ENCODE data around the gene SEC24D.

The SEC24D gene

GRCh38 chr4:118772081-118772766 is 63.7 kb downstream of the SEC24D start:
- TF ChIP-seq BHLHE40 (IDR thresholded peaks at IDR 0.05; ENCODE audit: borderline replicate concordance), result no peak
- TF ChIP-seq ZNF384 (IDR thresholded peaks at IDR 0.05), result no peak
- TF ChIP-seq SP1 (IDR thresholded peaks at IDR 0.05), result no peak
- no peak for TF ChIP-seq SUZ12 (IDR thresholded peaks at IDR 0.05)
- no peak for TF ChIP-seq TARDBP (IDR thresholded peaks at IDR 0.05)
- no peak for TF ChIP-seq FOXM1 (IDR thresholded peaks at IDR 0.05; ENCODE audit: borderline replicate concordance)
- TF ChIP-seq HDGF (IDR thresholded peaks at IDR 0.05; ENCODE audit: borderline replicate concordance), result no peak
- no peak for TF ChIP-seq FOXK2 (IDR thresholded peaks at IDR 0.05)
- DNase-seq (ENCODE audit: extremely low spot score), result peak; percentile 39
- POLR2A ChIA-PET, result no interaction called here
- CTCF ChIA-PET, result interaction anchor here (1.0 to 1.5 kb wide), 5 partner anchors 16 to 194 kb away, joined by 3 to 6 read pairs (median 3); no protein-coding TSS in a partner anchor

GRCh38 chr4:118770741-118771187 is 65.2 kb downstream of the SEC24D start:
- CTCF ChIA-PET, result no interaction called here
- no peak for TF ChIP-seq ELF4 (IDR thresholded peaks at IDR 0.05)
- TF ChIP-seq BHLHE40 (IDR thresholded peaks at IDR 0.05; ENCODE audit: borderline replicate concordance), result no peak
- TF ChIP-seq CTBP1 (IDR thresholded peaks at IDR 0.05; ENCODE audit: borderline replicate concordance), result no peak
- no peak for TF ChIP-seq SUZ12 (IDR thresholded peaks at IDR 0.05)
- no peak for DNase-seq (ENCODE audit: extremely low spot score)
- POLR2A ChIA-PET, result no interaction called here

GRCh38 chr4:118769161-118769560 is 66.8 kb downstream of the SEC24D start:
- ChIA-PET POLR2A (interaction anchor here (0.7 kb wide), 1 partner anchor 120 kb away, joined by 3 read pairs; the partner anchor contains the start of gene SYNPO2), CTCF (no interaction called here)
- TF ChIP-seq ARNT (IDR thresholded peaks at IDR 0.05), result no peak
- no peak for TF ChIP-seq FOXA1 (IDR thresholded peaks at IDR 0.05)
- TF ChIP-seq BHLHE40 (IDR thresholded peaks at IDR 0.05; ENCODE audit: borderline replicate concordance), result no peak
- TF ChIP-seq TARDBP (IDR thresholded peaks at IDR 0.05), result no peak
- TF ChIP-seq ZNF384 (IDR thresholded peaks at IDR 0.05), result no peak
- no peak for TF ChIP-seq ELF4 (IDR thresholded peaks at IDR 0.05)
- TF ChIP-seq PKNOX1 (IDR thresholded peaks at IDR 0.05), result no peak
- no peak for DNase-seq (ENCODE audit: extremely low spot score)

GRCh38 chr4:118767109-118767508 is 68.8 kb downstream of the SEC24D start:
- CTCF ChIA-PET, result no interaction called here
- no peak for DNase-seq (ENCODE audit: extremely low spot score)
- no peak for TF ChIP-seq BHLHE40 (IDR thresholded peaks at IDR 0.05; ENCODE audit: borderline replicate concordance)
- TF ChIP-seq L3MBTL2 (conservative IDR thresholded peaks at IDR 0.05), result no peak
- TF ChIP-seq LEF1 (IDR thresholded peaks at IDR 0.05; ENCODE audit: borderline replicate concordance), result no peak
- no peak for TF ChIP-seq ZNF384 (IDR thresholded peaks at IDR 0.05)
- TF ChIP-seq NFRKB (IDR thresholded peaks at IDR 0.05), result no peak
- TF ChIP-seq FOXA1 (IDR thresholded peaks at IDR 0.05), result no peak
- no peak for TF ChIP-seq SP1 (IDR thresholded peaks at IDR 0.05)
- TF ChIP-seq ARNT (IDR thresholded peaks at IDR 0.05), result no peak
- no peak for TF ChIP-seq TARDBP (IDR thresholded peaks at IDR 0.05)
- no peak for TF ChIP-seq FOXM1 (IDR thresholded peaks at IDR 0.05; ENCODE audit: borderline replicate concordance)
- POLR2A ChIA-PET, result no interaction called here

- TF ChIP-seq BHLHE40 (IDR thresholded peaks at IDR 0.05; ENCODE audit: borderline replicate concordance) (no peak), SUZ12 (IDR thresholded peaks at IDR 0.05) (no peak), TARDBP (IDR thresholded peaks at IDR 0.05) (no peak), FOXK2 (IDR thresholded peaks at IDR 0.05) (no peak), FOXA1 (IDR thresholded peaks at IDR 0.05) (no peak), ZNF384 (IDR thresholded peaks at IDR 0.05) (no peak), PKNOX1 (IDR thresholded peaks at IDR 0.05) (no peak), LEF1 (IDR thresholded peaks at IDR 0.05; ENCODE audit: borderline replicate concordance) (no peak), NFRKB (IDR thresholded peaks at IDR 0.05) (no peak), ELF4 (IDR thresholded peaks at IDR 0.05) (no peak), L3MBTL2 (conservative IDR thresholded peaks at IDR 0.05) (no peak), ARNT (IDR thresholded peaks at IDR 0.05) (no peak), SP1 (IDR thresholded peaks at IDR 0.05) (no peak)
- DNase-seq (ENCODE audit: extremely low spot score), result no peak
- ChIA-PET POLR2A (no interaction called here), CTCF (no interaction called here)
Measured at GRCh38 chr4:118765399-118765798, 70.5 kb downstream of the SEC24D start.

GRCh38 chr4:118762730-118763477 is 73.0 kb downstream of the SEC24D start:
- ChIA-PET CTCF (no interaction called here), POLR2A (no interaction called here)
- no peak for DNase-seq (ENCODE audit: extremely low spot score)
- TF ChIP-seq SUZ12 (IDR thresholded peaks at IDR 0.05), result no peak
- no peak for TF ChIP-seq LEF1 (IDR thresholded peaks at IDR 0.05; ENCODE audit: borderline replicate concordance)
- no peak for TF ChIP-seq ZNF384 (IDR thresholded peaks at IDR 0.05)
- TF ChIP-seq SP1 (IDR thresholded peaks at IDR 0.05), result no peak
- TF ChIP-seq TARDBP (IDR thresholded peaks at IDR 0.05), result no peak
- TF ChIP-seq FOXM1 (IDR thresholded peaks at IDR 0.05; ENCODE audit: borderline replicate concordance), result no peak

- DNase-seq (ENCODE audit: extremely low spot score), result no peak
- CTCF ChIA-PET, result no interaction called here
- POLR2A ChIA-PET, result no interaction called here
- TF ChIP-seq FOXK2 (IDR thresholded peaks at IDR 0.05), result no peak
- no peak for TF ChIP-seq BHLHE40 (IDR thresholded peaks at IDR 0.05; ENCODE audit: borderline replicate concordance)
- no peak for TF ChIP-seq HDGF (IDR thresholded peaks at IDR 0.05; ENCODE audit: borderline replicate concordance)
- TF ChIP-seq SP1 (IDR thresholded peaks at IDR 0.05), result no peak
- no peak for TF ChIP-seq FOXA1 (IDR thresholded peaks at IDR 0.05)
Measured at GRCh38 chr4:118762155-118762554, 73.8 kb downstream of the SEC24D start.
